CD14-positive monocyte (primary cell): Measurements from ENCODE around the gene LAMA3. TPM values are rescaled to one million over a fixed set of nuclear protein-coding genes. Genes with fewer than 3 reads are reported as not detected.
A peak's percentile ranks its signal among the peaks of the same experiment; 100 is the strongest.

Source experiments
- DNase-seq, 3 donors: peaks; one replicate each; pipeline ENCODE4 v3.0.0-alpha.2; 2011 to 2022
- H2AFZ ChIP-seq: 2 replicates; pipeline ENCODE4 v1.6.0; 2012; ENCODE audit warnings: mild to moderate bottlenecking, low read depth, low read length, inconsistent platforms; ENCODE audit not compliant: insufficient read depth, poor library complexity, severe bottlenecking
- H3K27ac ChIP-seq, 2 donors: 1 replicate in 1 of 2; 2 replicates in 1 of 2; pipeline ENCODE4 v1.5.1; 2012 to 2013; ENCODE audit warnings: low read length in 2 of 2, control low read depth in 1 of 2, inconsistent platforms in 1 of 2, low read depth in 1 of 2, mild to moderate bottlenecking in 1 of 2
- H3K27me3 ChIP-seq, 2 donors: one replicate each; pipeline versions ENCODE4 v1.6.0 to v1.6.1; 2011 to 2013; ENCODE audit warnings: low read length in 2 of 2; ENCODE audit not compliant: control insufficient read depth in 2 of 2, insufficient read depth in 2 of 2
- H3K36me3 ChIP-seq, 2 donors: replicated peaks in 1 of 2; 1 replicate in 1 of 2; 2 replicates in 1 of 2; pipeline versions ENCODE4 v1.5.1 to v1.6.1; 2012 to 2013; ENCODE audit warnings: low read length in 2 of 2, control low read depth in 1 of 2, inconsistent platforms in 1 of 2, mild to moderate bottlenecking in 1 of 2; ENCODE audit not compliant: insufficient read depth in 2 of 2, control insufficient read depth in 1 of 2
- H3K4me1 ChIP-seq, 2 donors: 1 replicate in 1 of 2; 2 replicates in 1 of 2; pipeline versions ENCODE4 v1.5.1 to v1.6.1; 2012 to 2013; ENCODE audit warnings: low read length in 2 of 2, control low read depth in 1 of 2, inconsistent platforms in 1 of 2, mild to moderate bottlenecking in 1 of 2, moderate library complexity in 1 of 2; ENCODE audit not compliant: insufficient read depth in 2 of 2, control insufficient read depth in 1 of 2
- H3K4me2 ChIP-seq: replicated peaks from 2 replicates; pipeline ENCODE3; 2012; ENCODE audit warnings: low read length, moderate library complexity, mild to moderate bottlenecking; ENCODE audit not compliant: poor library complexity, severe bottlenecking; ENCODE audit errors: extremely low read depth
- H3K4me3 ChIP-seq, 3 experiments: fragments of 200-600 bp in 1 of 3; sonication (generic) in 1 of 3; replicated peaks in 1 of 3; 1 replicate in 2 of 3; 2 replicates in 1 of 3; pipeline ENCODE4 v1.5.1; 2011 to 2013; ENCODE audit warnings: low read length in 3 of 3, mild to moderate bottlenecking in 3 of 3, control low read depth in 2 of 3, low read depth in 2 of 3, inconsistent platforms in 1 of 3, moderate library complexity in 1 of 3
- H3K79me2 ChIP-seq: 2 replicates; pipeline ENCODE4 v1.6.0; 2012; ENCODE audit warnings: mild to moderate bottlenecking, control low read depth, inconsistent platforms, low read length, moderate library complexity; ENCODE audit not compliant: insufficient read depth
- H3K9ac ChIP-seq: 2 replicates; pipeline ENCODE4 v1.6.0; 2017; ENCODE audit warnings: low read length, mild to moderate bottlenecking; ENCODE audit not compliant: insufficient read depth, poor library complexity, severe bottlenecking
- H3K9me3 ChIP-seq, 2 donors: replicated peaks in 1 of 2; 1 replicate in 1 of 2; 2 replicates in 1 of 2; pipeline versions ENCODE4 v1.5.1 to v1.6.1; 2012 to 2013; ENCODE audit warnings: low read length in 2 of 2, control low read depth in 1 of 2; ENCODE audit not compliant: control insufficient read depth in 1 of 2, insufficient read depth in 1 of 2
- H4K20me1 ChIP-seq: 2 replicates; pipeline ENCODE4 v1.6.0; 2012; ENCODE audit warnings: mild to moderate bottlenecking, low read length, control low read depth, moderate library complexity; ENCODE audit not compliant: insufficient read depth
- H3K27ac Mint-ChIP-seq, 7 donors: one replicate each; pipeline ENCODE4 v1.8.0; 2020; ENCODE audit warnings: mild to moderate bottlenecking in 7 of 7, mixed read lengths in 7 of 7, moderate library complexity in 6 of 7, inconsistent platforms in 2 of 7
- H3K27me3 Mint-ChIP-seq, 3 donors: one replicate each; pipeline ENCODE4 v1.8.0; 2021 to 2022; ENCODE audit warnings: low read depth in 3 of 3, mild to moderate bottlenecking in 3 of 3, mixed read lengths in 3 of 3, moderate library complexity in 3 of 3, inconsistent platforms in 1 of 3
- H3K36me3 Mint-ChIP-seq, 2 donors: one replicate each; pipeline ENCODE4 v1.8.0; 2020; ENCODE audit warnings: mixed read lengths in 2 of 2, inconsistent platforms in 1 of 2, mild to moderate bottlenecking in 1 of 2
- H3K4me1 Mint-ChIP-seq: one replicate; pipeline ENCODE4 v1.8.0; 2020; ENCODE audit warnings: mild to moderate bottlenecking, mixed read lengths
- H3K4me3 Mint-ChIP-seq, 2 donors: one replicate each; pipeline ENCODE4 v1.8.0; 2020; ENCODE audit warnings: mild to moderate bottlenecking in 2 of 2, mixed read lengths in 2 of 2, moderate library complexity in 1 of 2
- H3K9me3 Mint-ChIP-seq, 7 donors: one replicate each; pipeline ENCODE4 v1.8.0; 2020 to 2022; ENCODE audit warnings: mixed read lengths in 7 of 7, mild to moderate bottlenecking in 6 of 7, moderate library complexity in 6 of 7, inconsistent platforms in 2 of 7
- WGBS: methylation state at CpG from one replicate; pipeline ENCODE4 v1.1.5; 2013; ENCODE audit warnings: missing lambda C conversion rate; ENCODE audit not compliant: insufficient coverage; 5-methylcytosine and 5-hydroxymethylcytosine counted together
- intact Hi-C, 2 donors: fragments of 100-400 bp; cut with micrococcal nuclease; formaldehyde crosslinking; loops; one replicate each; pipeline versions ENCODE4 v1.15.0 to v1.15.1; 2023
- polyA plus RNA-seq, 3 donors: library from polyadenylated mRNA; depleted of rRNA in 1 of 3; unstranded in 2 of 3; stranded (reverse) in 1 of 3; fragments of 300-500 nt in 2 of 3; fragments of >200 nt in 1 of 3; fragmentation: Illumina TruSeq in 2 of 3; gene quantifications; 1 replicate in 2 of 3; 2 replicates in 1 of 3; pipeline ENCODE4 v1.2.3, GENCODE V29; 2012 to 2021
- TF ChIP-seq, protein P1 (sequence below): fragments of 200-600 bp; IDR thresholded peaks from one replicate; pipeline ENCODE4 v1.8.0; 2022; ENCODE audit warnings: antibody characterized with exemption, mild to moderate bottlenecking

LAMA3 gene
- polyA plus RNA-seq, 3 donors: not detected

DNA sequence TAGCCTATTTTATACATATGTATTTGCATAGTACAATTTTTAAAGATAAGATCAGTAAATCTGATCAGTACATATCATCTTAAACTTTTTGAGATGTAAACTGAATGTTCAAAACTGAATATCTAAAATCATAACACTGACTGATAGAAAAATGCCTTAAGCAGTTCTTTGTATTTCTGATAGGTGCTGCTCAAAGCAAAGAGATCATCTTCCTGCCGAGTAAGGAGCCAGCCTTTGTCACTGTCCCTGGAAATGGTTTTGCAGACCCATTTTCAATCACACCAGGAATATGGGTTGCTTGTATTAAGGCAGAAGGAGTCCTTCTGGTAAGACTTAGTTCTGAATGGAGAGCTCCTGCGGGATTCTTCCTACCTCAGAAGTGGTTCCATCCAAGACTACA is 135.0 kb downstream of the LAMA3 start:
- Histone ChIP-seq H2AFZ (no peak overlapping the region), H3K4me3 (no peak overlapping the region), H4K20me1 (no peaks in the 10 kb centered on the region), H3K4me2 (no peak overlapping the region), H3K9me3 (no peaks in the 10 kb centered on the region), H3K27ac (no peak overlapping the region), H3K9ac (no peak overlapping the region), H3K27me3 (peaks cover 3 to 9% of the 10 kb centered on the region in 2 donors), H3K79me2 (no peaks in the 10 kb centered on the region), H3K36me3 (no peaks in the 10 kb centered on the region), H3K4me1 (no peaks in the 10 kb centered on the region)
- intact Hi-C loops: no loop called here
- TF ChIP-seq, protein P1, sequence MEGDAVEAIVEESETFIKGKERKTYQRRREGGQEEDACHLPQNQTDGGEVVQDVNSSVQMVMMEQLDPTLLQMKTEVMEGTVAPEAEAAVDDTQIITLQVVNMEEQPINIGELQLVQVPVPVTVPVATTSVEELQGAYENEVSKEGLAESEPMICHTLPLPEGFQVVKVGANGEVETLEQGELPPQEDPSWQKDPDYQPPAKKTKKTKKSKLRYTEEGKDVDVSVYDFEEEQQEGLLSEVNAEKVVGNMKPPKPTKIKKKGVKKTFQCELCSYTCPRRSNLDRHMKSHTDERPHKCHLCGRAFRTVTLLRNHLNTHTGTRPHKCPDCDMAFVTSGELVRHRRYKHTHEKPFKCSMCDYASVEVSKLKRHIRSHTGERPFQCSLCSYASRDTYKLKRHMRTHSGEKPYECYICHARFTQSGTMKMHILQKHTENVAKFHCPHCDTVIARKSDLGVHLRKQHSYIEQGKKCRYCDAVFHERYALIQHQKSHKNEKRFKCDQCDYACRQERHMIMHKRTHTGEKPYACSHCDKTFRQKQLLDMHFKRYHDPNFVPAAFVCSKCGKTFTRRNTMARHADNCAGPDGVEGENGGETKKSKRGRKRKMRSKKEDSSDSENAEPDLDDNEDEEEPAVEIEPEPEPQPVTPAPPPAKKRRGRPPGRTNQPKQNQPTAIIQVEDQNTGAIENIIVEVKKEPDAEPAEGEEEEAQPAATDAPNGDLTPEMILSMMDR: no peak
- Mint-ChIP-seq H3K27ac (no peak overlapping the region), H3K4me3 (no peak overlapping the region), H3K9me3 (no peaks in the 10 kb centered on the region), H3K36me3 (no peaks in the 10 kb centered on the region), H3K4me1 (peaks cover 5% of the 10 kb centered on the region), H3K27me3 (peaks cover 2 to 6% (median 4%) of the 10 kb centered on the region in 3 donors)
- no CpG with 5 or more reads among the region's 2 CpGs for WGBS
- no peak for DNase-seq

DNA sequence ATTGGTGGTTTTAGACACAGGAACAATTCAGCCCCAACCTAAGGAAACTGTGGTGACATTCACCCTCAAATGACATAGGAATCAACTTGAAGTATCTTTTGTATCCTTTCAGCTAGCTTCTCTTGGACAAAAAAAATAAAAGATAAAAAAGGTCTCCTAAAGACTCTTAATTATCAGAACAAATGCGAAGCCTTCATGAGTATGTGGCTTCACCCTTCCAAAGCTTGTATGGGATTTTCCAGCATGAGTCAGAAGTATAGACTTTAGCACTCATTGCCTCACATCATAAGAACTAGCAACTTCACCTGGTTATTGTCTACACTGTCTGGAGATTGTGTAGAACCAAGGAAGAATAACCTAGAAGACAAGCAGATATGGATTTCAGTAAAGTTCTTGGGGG is 135.4 kb downstream of the LAMA3 start:
- Histone ChIP-seq H3K27ac (no peak overlapping the region), H3K4me1 (no peaks in the 10 kb centered on the region), H3K4me2 (no peak overlapping the region), H3K79me2 (no peaks in the 10 kb centered on the region), H3K27me3 (peaks cover 3 to 9% of the 10 kb centered on the region in 2 donors), H4K20me1 (no peaks in the 10 kb centered on the region), H3K9me3 (no peaks in the 10 kb centered on the region), H3K36me3 (no peaks in the 10 kb centered on the region), H3K9ac (no peak overlapping the region), H3K4me3 (no peak overlapping the region), H2AFZ (peak overlapping the region; percentile 13)
- Mint-ChIP-seq H3K9me3 (no peaks in the 10 kb centered on the region), H3K36me3 (no peaks in the 10 kb centered on the region), H3K4me1 (peaks cover 5% of the 10 kb centered on the region), H3K4me3 (no peak overlapping the region), H3K27me3 (peaks cover 2 to 6% (median 4%) of the 10 kb centered on the region in 3 donors), H3K27ac (no peak overlapping the region)
- DNase-seq: peak in 1 of 3 donors; percentile 41
- TF ChIP-seq, protein P1: no peak
- WGBS: no CpG with 5 or more reads among the region's 1 CpG
- intact Hi-C loops: no loop called here
